ENCODE results near the gene CRHBP.

CRHBP gene

DNA sequence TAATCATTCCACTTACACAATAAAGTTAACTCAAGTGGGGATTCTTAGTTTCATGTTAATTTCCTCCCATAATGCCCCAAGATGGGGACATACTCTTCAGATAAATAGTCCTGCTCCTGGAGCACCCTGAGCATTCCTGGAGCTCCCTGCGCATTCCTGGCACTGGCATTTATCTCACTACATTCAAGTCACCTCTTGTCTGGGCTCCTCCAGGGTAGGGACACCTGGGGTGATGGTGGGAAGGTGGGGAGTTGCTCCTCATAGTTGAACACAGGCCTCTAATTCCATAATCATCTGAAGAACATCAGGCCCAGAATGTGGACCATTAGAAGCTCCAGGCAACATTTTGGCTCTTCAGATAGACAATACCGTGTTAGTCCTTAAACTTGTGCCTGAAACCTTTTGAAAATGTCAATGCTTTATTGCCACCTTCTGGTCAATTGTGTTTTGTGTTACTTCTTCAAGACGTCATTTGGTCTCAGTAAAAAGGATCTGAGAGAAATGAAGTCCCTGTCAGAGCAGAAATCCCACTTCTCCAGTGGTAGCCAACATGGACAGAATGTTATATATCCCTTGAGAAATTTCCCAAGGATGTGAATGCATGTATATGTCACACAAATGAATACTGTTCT, 63.2 kb downstream of the CRHBP start:
- peak; percentile 49 for DNase-seq (ENCODE audit: low spot score)

DNA sequence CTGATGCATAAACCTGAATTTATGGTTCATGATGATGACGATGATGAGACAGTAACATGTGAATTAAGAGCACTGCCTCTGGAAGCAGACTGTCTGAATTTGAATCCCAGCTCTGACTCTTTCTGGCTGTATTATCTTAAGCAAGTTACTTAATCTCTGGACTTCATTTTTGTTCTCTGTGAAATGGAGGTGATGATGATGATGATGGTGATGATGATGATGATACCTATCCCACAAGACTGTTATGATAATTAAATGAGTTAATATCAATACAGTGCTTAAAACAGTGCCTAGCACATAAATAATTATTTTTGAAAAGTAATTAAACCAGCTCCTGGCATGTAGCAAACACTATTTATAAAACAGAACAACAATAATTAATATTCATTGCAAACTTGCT, 64.1 kb downstream of the CRHBP start:
- DNase-seq (ENCODE audit: low spot score), result no peak

GRCh38 chr5:77017668-77018067, 64.8 kb downstream of the CRHBP start:
- no peak for DNase-seq (ENCODE audit: low spot score)
